ENCODE data around the gene C12orf50.
"Not testable (repeated sequence)": the region's sequence is repeated elsewhere in the genome, so short reads cannot be mapped to it uniquely, and the experiment has no call there.

C12orf50 gene

GRCh38 chr12:88036353-88036965 is 7.3 kb upstream of the C12orf50 start:
- Histone ChIP-seq H3K36me3 (ENCODE audit: control insufficient read depth, insufficient read depth, low read length) (no peaks in the 10 kb centered on the region), H3K4me1 (ENCODE audit: control insufficient read depth, insufficient read depth, low read length) (peaks cover 21% of the 10 kb centered on the region; the same call in 1 of the 2 replicates), H3K9ac (ENCODE audit: low read length) (peak overlapping the region; percentile 90), H3K27me3 (ENCODE audit: control insufficient read depth, insufficient read depth, low read length) (no peaks in the 10 kb centered on the region), H3K4me3 (ENCODE audit: low read depth, low read length) (peak overlapping the region; percentile 98), H3K9me3 (ENCODE audit: control insufficient read depth, insufficient read depth, low read depth, low read length) (0 out of 2 replicates have a peak, but pooled peaks cover 4% of the 10 kb centered on the region), H3K27ac (ENCODE audit: low read depth, low read length) (no peak overlapping the region)

- Histone ChIP-seq H3K9me3 (ENCODE audit: control insufficient read depth, insufficient read depth, low read depth, low read length) (peaks cover 8% of the 10 kb centered on the region), H3K36me3 (ENCODE audit: control insufficient read depth, insufficient read depth, low read length) (no peaks in the 10 kb centered on the region), H3K4me1 (ENCODE audit: control insufficient read depth, insufficient read depth, low read length) (peaks cover 21% of the 10 kb centered on the region; the same call in 1 of the 2 replicates), H3K27ac (ENCODE audit: low read depth, low read length) (peak overlapping the region; percentile 37; the same call in 1 of the 2 replicates), H3K9ac (ENCODE audit: low read length) (peak overlapping the region; percentile 90), H3K27me3 (ENCODE audit: control insufficient read depth, insufficient read depth, low read length) (no peaks in the 10 kb centered on the region), H3K4me3 (ENCODE audit: low read depth, low read length) (peak overlapping the region; percentile 98)
Observed at GRCh38 chr12:88035907-88036289, 6.7 kb upstream of the C12orf50 start.

- peak overlapping the region; percentile 37; the same call in 1 of the 2 replicates for H3K27ac ChIP-seq (ENCODE audit: low read depth, low read length)
- no peaks in the 10 kb centered on the region for H3K27me3 ChIP-seq (ENCODE audit: control insufficient read depth, insufficient read depth, low read length)
- H3K9ac ChIP-seq (ENCODE audit: low read length): peak overlapping the region; percentile 90
- H3K4me3 ChIP-seq (ENCODE audit: low read depth, low read length): peak overlapping the region; percentile 98
- H3K4me1 ChIP-seq (ENCODE audit: control insufficient read depth, insufficient read depth, low read length): peaks cover 21% of the 10 kb centered on the region; the same call in 1 of the 2 replicates
- H3K36me3 ChIP-seq (ENCODE audit: control insufficient read depth, insufficient read depth, low read length): no peaks in the 10 kb centered on the region
- peaks cover 14% of the 10 kb centered on the region for H3K9me3 ChIP-seq (ENCODE audit: control insufficient read depth, insufficient read depth, low read depth, low read length)
Observed at GRCh38 chr12:88035271-88035906, 6.2 kb upstream of the C12orf50 start.

- H3K27me3 ChIP-seq (ENCODE audit: control insufficient read depth, insufficient read depth, low read length); H3K4me1 ChIP-seq (ENCODE audit: control insufficient read depth, insufficient read depth, low read length); H3K4me3 ChIP-seq (ENCODE audit: low read depth, low read length); H3K36me3 ChIP-seq (ENCODE audit: control insufficient read depth, insufficient read depth, low read length); H3K9ac ChIP-seq (ENCODE audit: low read length); H3K27ac ChIP-seq (ENCODE audit: low read depth, low read length): not testable (repeated sequence)
- H3K9me3 ChIP-seq (ENCODE audit: control insufficient read depth, insufficient read depth, low read depth, low read length): peaks cover 16% of the 10 kb centered on the region
Observed at GRCh38 chr12:88031161-88031560, 2.0 kb upstream of the C12orf50 start.

- Histone ChIP-seq H3K4me3 (ENCODE audit: low read depth, low read length) (no peak overlapping the region), H3K27me3 (ENCODE audit: control insufficient read depth, insufficient read depth, low read length) (no peaks in the 10 kb centered on the region), H3K27ac (ENCODE audit: low read depth, low read length) (no peak overlapping the region), H3K9me3 (ENCODE audit: control insufficient read depth, insufficient read depth, low read depth, low read length) (peaks cover 10% of the 10 kb centered on the region), H3K9ac (ENCODE audit: low read length) (no peak overlapping the region), H3K36me3 (ENCODE audit: control insufficient read depth, insufficient read depth, low read length) (no peaks in the 10 kb centered on the region), H3K4me1 (ENCODE audit: control insufficient read depth, insufficient read depth, low read length) (no peaks in the 10 kb centered on the region)
Observed at GRCh38 chr12:88026196-88026595, 3.0 kb downstream of the C12orf50 start.

GRCh38 chr12:88017964-88018363 is 11.2 kb downstream of the C12orf50 start:
- Histone ChIP-seq H3K4me1 (ENCODE audit: control insufficient read depth, insufficient read depth, low read length) (no peaks in the 10 kb centered on the region), H3K36me3 (ENCODE audit: control insufficient read depth, insufficient read depth, low read length) (no peaks in the 10 kb centered on the region), H3K27ac (ENCODE audit: low read depth, low read length) (no peak overlapping the region), H3K9ac (ENCODE audit: low read length) (no peak overlapping the region), H3K4me3 (ENCODE audit: low read depth, low read length) (no peak overlapping the region), H3K9me3 (ENCODE audit: control insufficient read depth, insufficient read depth, low read depth, low read length) (peaks cover 30% of the 10 kb centered on the region), H3K27me3 (ENCODE audit: control insufficient read depth, insufficient read depth, low read length) (no peaks in the 10 kb centered on the region)

GRCh38 chr12:88015825-88016224 is 13.4 kb downstream of the C12orf50 start:
- H3K9me3 ChIP-seq (ENCODE audit: control insufficient read depth, insufficient read depth, low read depth, low read length): peaks cover 30% of the 10 kb centered on the region
- H3K27me3 ChIP-seq (ENCODE audit: control insufficient read depth, insufficient read depth, low read length): no peaks in the 10 kb centered on the region
- no peak overlapping the region for H3K9ac ChIP-seq (ENCODE audit: low read length)

GRCh38 chr12:88011755-88012154 is 17.4 kb downstream of the C12orf50 start:
- Histone ChIP-seq H3K36me3 (ENCODE audit: control insufficient read depth, insufficient read depth, low read length) (no peaks in the 10 kb centered on the region), H3K27me3 (ENCODE audit: control insufficient read depth, insufficient read depth, low read length) (no peaks in the 10 kb centered on the region), H3K9me3 (ENCODE audit: control insufficient read depth, insufficient read depth, low read depth, low read length) (peaks cover 3% of the 10 kb centered on the region), H3K4me3 (ENCODE audit: low read depth, low read length) (no peak overlapping the region), H3K27ac (ENCODE audit: low read depth, low read length) (no peak overlapping the region), H3K4me1 (ENCODE audit: control insufficient read depth, insufficient read depth, low read length) (no peaks in the 10 kb centered on the region), H3K9ac (ENCODE audit: low read length) (no peak overlapping the region)

More at GRCh38 chr12:88015825-88016224, 13.4 kb downstream of the C12orf50 start:
- no peaks in the 10 kb centered on the region for H3K4me1 ChIP-seq (ENCODE audit: control insufficient read depth, insufficient read depth, low read length)
- H3K36me3 ChIP-seq (ENCODE audit: control insufficient read depth, insufficient read depth, low read length): no peaks in the 10 kb centered on the region
- no peak overlapping the region for H3K27ac ChIP-seq (ENCODE audit: low read depth, low read length)
- no peak overlapping the region for H3K4me3 ChIP-seq (ENCODE audit: low read depth, low read length)

- Histone ChIP-seq H3K36me3 (ENCODE audit: control insufficient read depth, insufficient read depth, low read length) (no peaks in the 10 kb centered on the region), H3K9me3 (ENCODE audit: control insufficient read depth, insufficient read depth, low read depth, low read length) (no peaks in the 10 kb centered on the region)
Observed at GRCh38 chr12:88006351-88006750, 22.9 kb downstream of the C12orf50 start.

GRCh38 chr12:88001327-88001726 is 27.9 kb downstream of the C12orf50 start:
- no peaks in the 10 kb centered on the region for H3K4me1 ChIP-seq (ENCODE audit: control insufficient read depth, insufficient read depth, low read length)
- H3K9ac ChIP-seq (ENCODE audit: low read length): no peak overlapping the region

More at GRCh38 chr12:88006351-88006750, 22.9 kb downstream of the C12orf50 start:
- Histone ChIP-seq H3K4me1 (ENCODE audit: control insufficient read depth, insufficient read depth, low read length) (no peaks in the 10 kb centered on the region), H3K9ac (ENCODE audit: low read length) (no peak overlapping the region), H3K27ac (ENCODE audit: low read depth, low read length) (no peak overlapping the region), H3K27me3 (ENCODE audit: control insufficient read depth, insufficient read depth, low read length) (no peaks in the 10 kb centered on the region), H3K4me3 (ENCODE audit: low read depth, low read length) (no peak overlapping the region)

GRCh38 chr12:87995581-87996178 is 33.5 kb downstream of the C12orf50 start:
- H3K9me3 ChIP-seq (ENCODE audit: control insufficient read depth, insufficient read depth, low read depth, low read length): no peaks in the 10 kb centered on the region
- H3K36me3 ChIP-seq (ENCODE audit: control insufficient read depth, insufficient read depth, low read length): no peaks in the 10 kb centered on the region
- no peak overlapping the region for H3K27ac ChIP-seq (ENCODE audit: low read depth, low read length)
- H3K4me1 ChIP-seq (ENCODE audit: control insufficient read depth, insufficient read depth, low read length): no peaks in the 10 kb centered on the region
- no peak overlapping the region for H3K9ac ChIP-seq (ENCODE audit: low read length)
- no peak overlapping the region for H3K4me3 ChIP-seq (ENCODE audit: low read depth, low read length)
- no peaks in the 10 kb centered on the region for H3K27me3 ChIP-seq (ENCODE audit: control insufficient read depth, insufficient read depth, low read length)

More at GRCh38 chr12:88001327-88001726, 27.9 kb downstream of the C12orf50 start:
- H3K9me3 ChIP-seq (ENCODE audit: control insufficient read depth, insufficient read depth, low read depth, low read length): no peaks in the 10 kb centered on the region
- no peaks in the 10 kb centered on the region for H3K27me3 ChIP-seq (ENCODE audit: control insufficient read depth, insufficient read depth, low read length)
- H3K4me3 ChIP-seq (ENCODE audit: low read depth, low read length): no peak overlapping the region
- no peak overlapping the region for H3K27ac ChIP-seq (ENCODE audit: low read depth, low read length)
- H3K36me3 ChIP-seq (ENCODE audit: control insufficient read depth, insufficient read depth, low read length): no peaks in the 10 kb centered on the region

Data from HUES6 (cell line).